ENCODE results near the gene F2RL3.
"Not testable (repeated sequence)": the region's sequence is repeated elsewhere in the genome, so short reads cannot be mapped to it uniquely, and the experiment has no call there.

Gene F2RL3

DNA sequence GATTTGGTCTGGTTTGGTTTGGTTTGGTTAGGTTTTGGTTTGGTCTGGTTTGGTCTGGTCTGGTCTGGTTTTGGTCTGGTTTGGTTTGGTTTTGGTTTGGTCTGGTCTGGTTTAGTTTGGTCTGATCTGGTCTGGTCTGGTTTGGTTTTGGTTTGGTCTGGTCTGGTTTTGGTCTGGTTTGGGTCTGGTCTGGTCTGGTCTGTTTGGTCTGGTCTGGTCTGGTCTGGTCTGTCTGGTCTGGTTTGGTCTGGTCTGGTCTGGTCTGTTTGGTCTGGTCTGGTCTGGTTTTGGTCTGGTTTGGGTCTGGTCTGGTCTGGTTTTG is 13.9 kb upstream of the F2RL3 start:
- not testable (repeated sequence) for DNase-seq (ENCODE audit: low spot score)

DNA sequence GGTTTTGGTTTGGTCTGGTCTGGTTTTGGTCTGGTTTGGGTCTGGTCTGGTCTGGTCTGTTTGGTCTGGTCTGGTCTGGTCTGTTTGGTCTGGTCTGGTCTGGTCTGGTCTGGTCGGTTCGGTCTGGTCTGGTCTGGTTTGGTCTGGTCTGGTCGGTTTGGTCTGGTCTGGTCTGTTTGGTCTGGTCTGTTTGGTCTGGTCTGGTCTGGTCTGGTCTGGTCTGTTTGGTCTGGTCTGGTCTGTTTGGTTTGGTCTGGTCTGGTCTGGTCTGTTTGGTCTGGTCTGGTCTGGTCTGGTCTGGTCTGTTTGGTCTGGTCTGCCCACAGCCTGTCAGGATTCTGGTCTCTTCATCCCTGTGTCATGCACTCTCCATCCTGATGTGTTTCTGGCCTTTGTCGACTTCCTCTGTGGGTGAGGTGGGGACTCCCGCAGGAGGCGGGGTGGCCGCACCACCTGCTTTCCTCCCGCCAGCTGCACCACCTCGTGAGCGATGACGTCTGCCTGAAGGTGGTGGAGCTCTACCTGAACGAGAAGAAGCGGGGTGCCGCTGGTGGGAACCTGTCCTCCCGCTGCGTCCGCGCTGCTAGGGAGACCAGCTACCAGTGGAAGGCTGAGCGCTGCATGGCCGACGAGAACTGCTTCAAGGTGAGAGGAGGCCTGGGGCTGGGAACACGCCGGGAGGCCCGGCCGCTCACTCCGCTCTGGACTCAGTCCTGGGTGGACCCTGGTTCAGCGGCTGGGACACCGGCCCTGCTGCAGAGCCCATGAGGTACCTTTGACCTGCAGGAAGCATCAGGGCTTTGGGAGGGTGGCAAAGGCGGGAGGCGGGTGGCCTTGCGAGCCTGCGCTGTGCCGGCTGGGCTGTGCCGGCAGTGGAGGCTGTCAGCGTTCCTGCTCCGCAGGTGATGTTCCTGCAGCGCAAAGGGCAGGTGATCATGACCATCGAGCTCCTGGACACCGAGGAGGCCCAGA is 12.9 kb upstream of the F2RL3 start:
- DNase-seq (ENCODE audit: low spot score) = no peak

- peak; percentile 84 for DNase-seq (ENCODE audit: low spot score)
Observed at GRCh38 chr19:16876904-16877361, 11.9 kb upstream of the F2RL3 start.

DNA sequence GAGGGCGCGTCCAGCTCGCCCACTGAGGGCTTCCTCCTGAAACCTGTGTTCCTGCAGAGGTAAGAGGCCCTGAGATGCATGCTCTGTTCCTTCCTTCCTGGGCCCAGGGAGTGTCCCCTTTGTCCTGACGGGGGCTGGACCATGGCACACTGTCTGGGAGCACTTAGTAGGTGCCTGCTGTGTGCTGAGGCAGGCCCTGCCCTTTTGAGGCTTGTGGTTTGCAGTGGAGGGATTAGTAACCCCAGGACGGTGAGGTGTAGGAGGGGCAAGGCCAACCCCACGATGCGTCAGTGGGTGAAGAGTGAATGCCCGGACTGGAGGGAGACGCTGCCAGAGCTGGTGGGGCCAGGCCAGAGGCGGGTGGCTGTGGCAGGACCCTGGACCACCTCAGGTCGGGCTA is 11.2 kb upstream of the F2RL3 start:
- DNase-seq (ENCODE audit: low spot score) = no peak

- no peak for DNase-seq (ENCODE audit: low spot score)
Observed at GRCh38 chr19:16878181-16878965, 10.4 kb upstream of the F2RL3 start.

DNA sequence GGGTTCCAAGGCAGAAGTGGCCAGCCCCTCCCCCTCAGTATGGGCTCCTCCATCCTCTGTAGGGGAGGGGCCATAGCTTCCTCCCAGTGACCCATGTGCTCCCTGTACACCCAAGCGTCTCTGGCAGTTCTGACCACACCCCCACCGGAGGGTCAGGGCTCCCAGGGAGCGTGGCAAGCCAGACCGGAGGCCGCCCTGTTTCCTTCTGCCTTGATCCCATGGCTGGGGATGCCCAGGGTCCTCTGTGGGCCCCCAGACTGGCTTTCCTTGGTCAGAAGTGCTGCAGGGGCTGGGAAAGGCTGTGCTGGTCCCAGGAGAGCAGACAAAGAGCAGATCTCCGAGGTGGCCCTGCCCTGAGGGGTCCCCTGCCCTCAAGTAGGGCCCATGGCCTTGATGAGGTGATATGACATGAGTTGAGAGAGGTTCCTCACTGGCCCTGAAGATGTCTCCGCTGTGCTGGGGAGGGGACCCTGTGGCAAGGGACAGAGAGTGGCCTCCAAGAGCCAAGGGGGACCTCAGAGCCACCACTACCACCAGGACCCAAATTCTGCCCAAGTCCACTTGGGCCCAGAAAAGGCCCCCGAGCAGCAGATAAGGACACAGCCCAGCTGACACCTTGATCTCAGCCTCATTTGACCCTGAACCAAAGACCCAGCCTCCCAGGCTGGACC is 7.8 kb upstream of the F2RL3 start:
- DNase-seq (ENCODE audit: low spot score) = no peak

DNA sequence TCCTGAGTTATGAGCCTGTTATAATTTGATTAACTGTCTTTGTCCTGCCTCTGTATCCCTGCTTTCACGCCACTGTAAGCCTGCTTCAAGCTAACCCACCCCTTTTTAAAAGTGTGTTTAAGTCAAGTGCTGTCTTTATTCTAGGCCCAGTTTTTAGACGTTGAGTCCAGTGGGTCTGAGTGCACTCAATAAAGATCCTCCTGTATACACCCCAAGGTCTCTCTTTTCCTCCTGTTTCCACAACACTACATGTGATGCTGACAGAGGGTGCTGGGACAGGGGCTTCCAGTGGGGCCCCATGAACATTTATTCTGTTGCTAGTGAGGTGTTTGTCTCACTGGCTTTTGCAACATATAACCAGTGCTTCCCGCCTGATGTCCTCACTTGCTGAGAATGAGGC is 6.7 kb upstream of the F2RL3 start:
- no peak for DNase-seq (ENCODE audit: low spot score)

GRCh38 chr19:16883522-16883921 is 5.3 kb upstream of the F2RL3 start:
- no peak for DNase-seq (ENCODE audit: low spot score)

DNA sequence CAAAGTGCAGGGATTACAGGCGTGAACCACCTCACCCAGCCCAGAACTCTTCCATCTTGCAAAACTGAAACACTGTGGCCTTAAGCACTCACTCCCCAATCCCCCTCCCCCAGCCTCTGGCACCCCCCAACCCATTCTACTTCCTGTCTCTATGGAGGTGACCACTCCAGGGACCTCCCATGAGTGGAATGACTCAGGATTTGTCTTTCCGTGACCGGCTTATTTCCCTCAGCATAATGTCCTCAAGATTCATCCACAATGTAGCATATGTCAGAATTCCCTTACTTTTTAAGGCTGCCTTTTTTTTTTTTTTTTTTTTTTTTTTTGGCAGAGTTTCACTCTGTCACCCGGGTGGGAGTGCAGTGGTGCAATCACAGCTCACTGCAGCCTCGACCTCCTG is 3.6 kb upstream of the F2RL3 start:
- peak; percentile 60 for DNase-seq (ENCODE audit: low spot score)

GRCh38 chr19:16886305-16886880 is 2.4 kb upstream of the F2RL3 start:
- DNase-seq (ENCODE audit: low spot score) = peak; percentile 91

DNA sequence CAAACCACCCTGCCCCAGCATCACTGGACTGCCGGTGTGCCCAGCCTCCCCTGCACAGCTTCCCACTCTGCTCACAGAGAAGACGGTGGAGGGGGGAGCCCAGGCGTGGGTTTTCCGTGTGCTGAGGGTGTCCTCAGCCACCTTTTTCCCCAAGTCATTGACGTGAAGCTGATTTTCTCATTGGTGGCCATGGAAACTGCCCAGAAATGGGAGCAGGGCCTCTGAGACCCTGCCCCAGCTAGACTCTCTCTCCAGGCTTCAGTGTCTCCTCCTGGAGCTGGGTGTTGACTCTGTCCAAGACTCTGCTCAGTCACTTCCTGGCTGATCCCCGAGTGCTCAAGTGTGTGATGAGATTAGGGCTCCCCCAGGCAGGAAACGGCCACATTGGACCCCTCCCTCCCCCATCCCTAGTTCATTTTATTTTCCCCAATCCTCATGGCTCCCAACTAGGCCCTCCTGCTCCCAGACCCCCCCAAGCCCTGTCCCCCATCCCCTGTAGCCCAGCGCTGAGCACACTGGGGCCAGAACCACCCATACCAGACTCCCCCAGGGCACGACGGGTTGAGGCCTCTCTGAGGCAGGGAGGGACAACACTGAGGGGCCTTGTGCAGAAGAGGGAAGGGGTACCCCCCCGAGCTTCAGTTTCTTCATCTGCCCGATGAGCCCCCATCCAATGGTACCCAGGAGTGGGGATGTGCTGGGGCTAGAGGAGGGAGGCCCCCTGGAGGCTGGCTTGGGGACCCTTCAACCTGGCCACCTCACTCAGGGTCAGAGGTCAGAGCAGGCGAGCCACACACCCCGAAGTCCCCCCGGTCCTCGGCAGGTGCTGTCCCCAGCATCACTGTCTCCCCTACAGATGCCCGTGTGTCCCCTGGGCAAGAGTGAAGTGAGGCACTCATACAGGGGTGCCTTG is 1.2 kb upstream of the F2RL3 start:
- DNase-seq (ENCODE audit: low spot score) = peak; percentile 68

- no peak for DNase-seq (ENCODE audit: low spot score)
Observed at GRCh38 chr19:16889366-16889882, 625 bp downstream of the F2RL3 start.

DNA sequence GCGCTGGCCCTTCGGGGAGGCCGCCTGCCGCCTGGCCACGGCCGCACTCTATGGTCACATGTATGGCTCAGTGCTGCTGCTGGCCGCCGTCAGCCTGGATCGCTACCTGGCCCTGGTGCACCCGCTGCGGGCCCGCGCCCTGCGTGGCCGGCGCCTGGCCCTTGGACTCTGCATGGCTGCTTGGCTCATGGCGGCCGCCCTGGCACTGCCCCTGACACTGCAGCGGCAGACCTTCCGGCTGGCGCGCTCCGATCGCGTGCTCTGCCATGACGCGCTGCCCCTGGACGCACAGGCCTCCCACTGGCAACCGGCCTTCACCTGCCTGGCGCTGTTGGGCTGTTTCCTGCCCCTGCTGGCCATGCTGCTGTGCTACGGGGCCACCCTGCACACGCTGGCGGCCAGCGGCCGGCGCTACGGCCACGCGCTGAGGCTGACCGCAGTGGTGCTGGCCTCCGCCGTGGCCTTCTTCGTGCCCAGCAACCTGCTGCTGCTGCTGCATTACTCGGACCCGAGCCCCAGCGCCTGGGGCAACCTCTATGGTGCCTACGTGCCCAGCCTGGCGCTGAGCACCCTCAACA is 1.2 kb downstream of the F2RL3 start:
- no peak for DNase-seq (ENCODE audit: low spot score)

GRCh38 chr19:16890461-16891184 is 1.8 kb downstream of the F2RL3 start:
- no peak for DNase-seq (ENCODE audit: low spot score)

GRCh38 chr19:16891696-16892382 is 3.0 kb downstream of the F2RL3 start:
- DNase-seq (ENCODE audit: low spot score) = no peak

GRCh38 chr19:16892436-16892835 is 3.6 kb downstream of the F2RL3 start:
- no peak for DNase-seq (ENCODE audit: low spot score)

DNA sequence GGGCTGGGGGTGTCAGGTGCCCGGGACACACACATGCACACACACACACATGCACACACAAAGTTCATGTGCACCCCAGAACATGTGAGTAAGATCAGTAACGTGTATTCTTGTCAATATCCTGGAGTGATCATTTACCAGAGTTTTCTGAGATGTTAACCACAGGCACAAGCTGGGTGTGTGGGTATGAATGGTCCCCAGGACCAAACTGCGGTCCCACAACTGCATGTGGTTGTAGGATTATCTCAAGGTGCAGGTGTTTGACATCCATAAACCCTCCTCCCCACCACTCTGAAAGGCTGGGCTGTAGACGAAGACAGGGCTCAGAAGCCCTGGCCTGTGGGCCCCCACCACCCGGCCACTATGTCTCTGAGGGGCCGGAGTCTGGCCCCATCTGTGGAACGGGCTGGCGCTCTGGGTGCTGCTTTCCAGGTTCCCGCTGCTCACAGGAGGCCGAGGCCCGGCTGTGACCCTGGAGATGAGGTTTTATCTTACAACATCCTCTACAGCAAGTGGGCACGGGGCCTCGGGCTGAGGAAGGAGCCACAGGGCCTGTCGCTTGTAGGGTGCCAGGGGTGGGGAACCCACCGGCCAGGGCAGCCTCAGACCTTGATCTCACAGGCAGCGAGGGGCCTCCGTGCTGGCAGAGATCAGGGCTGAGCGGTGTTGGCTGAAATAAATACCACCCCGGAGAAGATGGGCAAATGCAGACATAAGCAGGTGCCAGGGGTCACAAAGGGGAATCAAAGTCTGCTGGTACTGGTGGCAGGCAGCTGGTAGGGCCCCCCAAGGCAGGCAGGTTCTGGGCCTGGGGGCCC is 4.3 kb downstream of the F2RL3 start:
- no peak for DNase-seq (ENCODE audit: low spot score)

DNA sequence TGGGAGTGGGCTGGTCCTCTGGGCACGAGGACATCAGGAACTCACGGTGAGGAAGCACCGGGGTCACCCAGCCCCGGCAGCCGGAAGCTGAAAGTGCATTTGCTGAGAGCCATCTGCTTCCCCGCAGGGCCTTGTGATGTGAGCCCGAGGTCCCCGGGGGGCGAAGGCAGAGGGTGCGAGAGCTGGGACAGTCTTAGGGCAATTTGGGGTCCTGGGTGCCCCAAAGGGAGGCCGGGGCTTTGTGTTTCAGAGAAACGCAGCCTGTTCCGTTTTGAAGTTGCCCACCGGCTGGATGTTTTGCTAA is 4.8 kb downstream of the F2RL3 start:
- DNase-seq (ENCODE audit: low spot score) = no peak

DNA sequence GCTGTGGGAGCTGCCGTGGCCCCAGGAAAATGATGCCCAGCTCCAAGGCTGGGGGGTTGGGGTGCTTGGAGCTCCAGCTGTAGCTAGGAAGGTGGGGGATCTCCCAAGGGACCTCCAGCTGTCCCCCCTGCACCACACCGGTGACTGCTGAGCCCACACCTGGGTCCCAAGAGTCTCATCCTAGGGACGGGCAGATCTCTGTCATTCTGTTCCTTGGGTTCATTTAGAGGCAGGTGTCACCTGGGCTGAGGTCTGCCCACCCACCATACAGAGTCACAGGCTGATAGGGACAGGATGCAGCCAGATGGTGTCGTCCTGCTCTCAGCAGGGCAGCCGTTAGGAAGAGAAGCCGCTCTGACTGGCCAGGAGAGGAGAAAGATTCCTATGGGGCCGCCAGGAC is 5.3 kb downstream of the F2RL3 start:
- no peak for DNase-seq (ENCODE audit: low spot score)
